GM10248 (cell line): ENCODE results near the gene TGFBR3.

Experiments
- CTCF ChIA-PET: fragments of 300-600 bp; sonication (Branson Sonifier 250); formaldehyde crosslinking; extraction: SDS; loops from one replicate; lab custom pipeline; 2021; ENCODE audit warnings: antibody characterized with exemption; lab: Yijun Ruan, JAX
- POLR2A ChIA-PET: fragments of 350-650 bp; sonication (Branson Sonifier 250); formaldehyde crosslinking; extraction: SDS; loops from one replicate; lab custom pipeline; 2020; ENCODE audit warnings: antibody characterized with exemption; lab: Yijun Ruan, JAX
- DNase-seq: peaks from one replicate; pipeline ENCODE4 v3.0.0; 2012; ENCODE audit errors: extremely low spot score
- CTCF ChIP-seq: IDR thresholded peaks from 2 replicates; pipeline ENCODE4 v1.5.1; 2012; ENCODE audit warnings: mild to moderate bottlenecking, low read depth; ENCODE audit errors: extremely low read depth, missing control alignments, control extremely low read depth

Gene TGFBR3

GRCh38 chr1:91784191-91784590 lies 101.8 kb downstream of the TGFBR3 start:
- TF ChIP-seq CTCF = no peak
- ChIA-PET CTCF (interaction anchor here (0.8 to 1.9 kb wide), 4 partner anchors 8 to 60 kb away, joined by 3 to 4 read pairs (median 4); no protein-coding TSS in a partner anchor), POLR2A (interaction anchor here (0.7 kb wide), 1 partner anchor 23 kb away, joined by 3 read pairs; no protein-coding TSS in a partner anchor)
- DNase-seq = no peak

- TF ChIP-seq CTCF = no peak
- no peak for DNase-seq
- POLR2A ChIA-PET = interaction anchor here (0.7 kb wide), 1 partner anchor 23 kb away, joined by 3 read pairs; no protein-coding TSS in a partner anchor
- CTCF ChIA-PET = interaction anchor here (0.8 to 1.9 kb wide), 6 partner anchors 9 to 59 kb away, joined by 3 to 4 read pairs (median 4); no protein-coding TSS in a partner anchor
Observed at GRCh38 chr1:91783423-91784170, 102.4 kb downstream of the TGFBR3 start.

- POLR2A ChIA-PET = interaction anchor here (0.5 kb wide), 1 partner anchor 1058 kb away, joined by 3 read pairs; no protein-coding TSS in a partner anchor
- DNase-seq = no peak
- CTCF ChIA-PET = interaction anchor here (0.6 to 1.4 kb wide), 3 partner anchors 14 to 95 kb away, joined by 3 to 4 read pairs (median 3); no protein-coding TSS in a partner anchor
- no peak for TF ChIP-seq CTCF
Observed at GRCh38 chr1:91781901-91782622, 103.9 kb downstream of the TGFBR3 start.

- no peak for DNase-seq
- ChIA-PET POLR2A (no interaction called here), CTCF (interaction anchor here (0.9 to 1.4 kb wide), 2 partner anchors 9 to 95 kb away, joined by 3 read pairs; no protein-coding TSS in a partner anchor)
- TF ChIP-seq CTCF = no peak
Observed at GRCh38 chr1:91781371-91781825, 104.6 kb downstream of the TGFBR3 start.

- CTCF ChIA-PET = interaction anchor here (1.5 kb wide), 1 partner anchor 16 kb away, joined by 4 read pairs; no protein-coding TSS in a partner anchor
Observed at GRCh38 chr1:91779548-91780021, 106.4 kb downstream of the TGFBR3 start.

More at GRCh38 chr1:91779548-91780021, 106.4 kb downstream of the TGFBR3 start:
- TF ChIP-seq CTCF = no peak
- POLR2A ChIA-PET = no interaction called here
- DNase-seq = no peak
